Cardiac muscle cell (in vitro differentiated cells and primary cell): ENCODE data around the gene UPF2. TPM values are rescaled to one million over a fixed set of nuclear protein-coding genes. Genes with fewer than 3 reads are reported as not detected.
"Not testable (repeated sequence)": the region's sequence is repeated elsewhere in the genome, so short reads cannot be mapped to it uniquely, and the experiment has no call there.

Source experiments
- DNase-seq, 2 donors: peaks; one replicate each; pipeline versions ENCODE4 v3.0.0 to v3.0.0-alpha.2; 2010 to 2017; ENCODE audit warnings: low read depth in 1 of 2, low spot score in 1 of 2
- H3K27ac ChIP-seq: fragments of 200-600 bp; sonication (generic); 2 replicates; pipeline ENCODE4 v1.5.1; 2016
- H3K27me3 ChIP-seq: fragments of 200-600 bp; sonication (generic); 2 replicates; pipeline ENCODE4 v1.6.0; 2016; ENCODE audit warnings: control low read depth
- H3K36me3 ChIP-seq: fragments of 200-600 bp; sonication (generic); 2 replicates; pipeline ENCODE4 v1.5.1; 2016; ENCODE audit warnings: control low read depth
- H3K4me1 ChIP-seq: fragments of 200-600 bp; sonication (generic); 2 replicates; pipeline ENCODE4 v1.8.1; 2017; ENCODE audit warnings: low read depth, mild to moderate bottlenecking, mixed run types
- H3K4me3 ChIP-seq: fragments of 200-600 bp; sonication (generic); 2 replicates; pipeline ENCODE4 v1.5.1; 2016; ENCODE audit warnings: mild to moderate bottlenecking
- H3K9me3 ChIP-seq: fragments of 200-600 bp; sonication (generic); 2 replicates; pipeline ENCODE4 v1.5.1; 2017; ENCODE audit warnings: low read depth, mild to moderate bottlenecking, control low read depth
- polyA plus RNA-seq: library from polyadenylated mRNA; unstranded; fragments of >200 nt; fragmentation: Nextera tagmentation; extraction: Ambion mirVana; gene quantifications from 2 replicates; pipeline ENCODE4 v1.2.1, GENCODE V29; 2016
- total RNA-seq: library from RNA; depleted of rRNA; stranded (reverse); fragments of >200 nt; gene quantifications from 2 replicates; pipeline ENCODE4 v1.2.3, GENCODE V29; 2016
- TF ChIP-seq, protein P1 (sequence below): IDR thresholded peaks from 2 replicates; pipeline ENCODE4 v1.5.1; 2012; ENCODE audit warnings: low read depth, mild to moderate bottlenecking, low read length

The UPF2 gene
- total and polyA plus RNA-seq, 2 experiments from 2014 or later, result 12.8 to 13.2 TPM

DNA sequence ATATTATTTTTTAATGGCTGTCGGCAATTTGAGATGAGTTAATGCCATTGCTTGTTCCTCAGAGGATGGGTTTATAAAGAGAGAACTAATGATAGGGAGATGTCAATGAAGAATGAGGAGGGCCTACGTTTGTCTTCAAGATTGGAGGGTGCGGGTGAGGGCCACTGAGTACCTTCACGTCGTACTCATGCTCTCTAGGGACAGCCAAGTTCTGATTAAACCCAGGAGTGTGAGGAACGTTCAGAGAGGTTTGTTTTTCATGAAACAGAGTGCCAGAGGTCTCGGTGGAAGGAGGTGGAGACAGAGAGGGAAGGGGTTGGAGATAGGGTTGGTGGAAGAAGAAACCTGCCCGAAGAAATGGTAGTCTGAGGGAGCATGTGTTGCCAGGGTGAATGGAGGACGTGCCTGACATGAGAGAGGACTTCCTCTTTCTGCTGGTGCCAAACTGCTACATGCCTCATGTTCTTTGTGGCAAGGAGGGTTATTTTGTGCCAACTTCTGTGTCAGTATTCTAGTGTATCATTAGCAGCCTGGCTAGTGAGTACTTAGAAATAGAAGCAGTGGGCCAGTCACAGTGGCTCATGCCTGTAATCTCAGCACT, 35.1 kb upstream of the UPF2 start:
- H3K9me3 ChIP-seq, result no peaks in the 10 kb centered on the region
- no peak for DNase-seq
- H3K27ac ChIP-seq, result no peak overlapping the region
- H3K4me3 ChIP-seq, result no peak overlapping the region
- H3K36me3 ChIP-seq, result no peaks in the 10 kb centered on the region
- H3K27me3 ChIP-seq, result no peaks in the 10 kb centered on the region
- TF ChIP-seq, protein P1, sequence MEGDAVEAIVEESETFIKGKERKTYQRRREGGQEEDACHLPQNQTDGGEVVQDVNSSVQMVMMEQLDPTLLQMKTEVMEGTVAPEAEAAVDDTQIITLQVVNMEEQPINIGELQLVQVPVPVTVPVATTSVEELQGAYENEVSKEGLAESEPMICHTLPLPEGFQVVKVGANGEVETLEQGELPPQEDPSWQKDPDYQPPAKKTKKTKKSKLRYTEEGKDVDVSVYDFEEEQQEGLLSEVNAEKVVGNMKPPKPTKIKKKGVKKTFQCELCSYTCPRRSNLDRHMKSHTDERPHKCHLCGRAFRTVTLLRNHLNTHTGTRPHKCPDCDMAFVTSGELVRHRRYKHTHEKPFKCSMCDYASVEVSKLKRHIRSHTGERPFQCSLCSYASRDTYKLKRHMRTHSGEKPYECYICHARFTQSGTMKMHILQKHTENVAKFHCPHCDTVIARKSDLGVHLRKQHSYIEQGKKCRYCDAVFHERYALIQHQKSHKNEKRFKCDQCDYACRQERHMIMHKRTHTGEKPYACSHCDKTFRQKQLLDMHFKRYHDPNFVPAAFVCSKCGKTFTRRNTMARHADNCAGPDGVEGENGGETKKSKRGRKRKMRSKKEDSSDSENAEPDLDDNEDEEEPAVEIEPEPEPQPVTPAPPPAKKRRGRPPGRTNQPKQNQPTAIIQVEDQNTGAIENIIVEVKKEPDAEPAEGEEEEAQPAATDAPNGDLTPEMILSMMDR, result no peak
- H3K4me1 ChIP-seq, result no peaks in the 10 kb centered on the region

DNA sequence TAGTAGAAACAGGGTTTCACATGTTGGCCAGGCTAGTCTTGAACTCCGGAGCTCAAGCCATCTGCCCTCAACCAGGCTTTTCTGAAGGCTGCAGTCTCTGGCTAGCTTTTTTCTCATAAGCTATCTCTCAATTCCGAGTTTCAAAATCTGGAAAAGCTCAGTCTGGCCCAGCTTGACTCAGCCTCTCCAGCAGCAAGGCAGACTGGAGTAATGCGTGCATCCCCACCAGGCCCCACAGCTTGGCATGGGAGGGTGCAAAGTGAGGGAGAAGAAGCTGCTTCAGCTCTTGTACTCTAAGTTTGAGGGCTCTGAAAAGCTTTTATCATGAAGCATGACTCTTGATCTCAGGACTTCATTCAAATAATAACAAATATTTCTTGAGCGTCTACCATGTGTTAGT, 30.9 kb upstream of the UPF2 start:
- Histone ChIP-seq H3K27me3 (no peaks in the 10 kb centered on the region), H3K9me3 (no peaks in the 10 kb centered on the region), H3K36me3 (no peaks in the 10 kb centered on the region), H3K27ac (peak overlapping the region; percentile 62), H3K4me3 (no peak overlapping the region), H3K4me1 (no peaks in the 10 kb centered on the region)
- TF ChIP-seq, protein P1, result no peak
- no peak for DNase-seq

DNA sequence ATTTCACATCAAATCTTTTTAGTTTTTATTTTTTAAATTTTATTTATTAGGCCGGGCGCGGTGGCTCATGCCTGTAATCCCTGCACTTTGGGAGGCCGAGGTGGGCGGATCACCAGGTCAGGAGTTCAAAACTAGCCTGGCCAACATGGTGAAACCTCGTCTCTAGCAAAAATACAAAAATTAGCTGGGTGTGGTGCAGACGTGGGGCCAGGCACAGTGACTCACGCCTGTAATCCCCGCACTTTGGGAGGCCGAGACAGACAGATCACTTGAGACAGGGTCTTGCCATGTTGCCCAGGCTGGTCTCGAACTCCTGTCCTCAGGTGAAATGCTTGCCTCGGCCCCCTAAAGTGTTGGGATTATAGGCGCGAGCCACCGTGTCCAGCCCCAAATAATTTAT, 28.8 kb upstream of the UPF2 start:
- H3K36me3 ChIP-seq, H3K27me3 ChIP-seq, DNase-seq, H3K27ac ChIP-seq, H3K4me3 ChIP-seq, H3K9me3 ChIP-seq, H3K4me1 ChIP-seq: not testable (repeated sequence)

DNA sequence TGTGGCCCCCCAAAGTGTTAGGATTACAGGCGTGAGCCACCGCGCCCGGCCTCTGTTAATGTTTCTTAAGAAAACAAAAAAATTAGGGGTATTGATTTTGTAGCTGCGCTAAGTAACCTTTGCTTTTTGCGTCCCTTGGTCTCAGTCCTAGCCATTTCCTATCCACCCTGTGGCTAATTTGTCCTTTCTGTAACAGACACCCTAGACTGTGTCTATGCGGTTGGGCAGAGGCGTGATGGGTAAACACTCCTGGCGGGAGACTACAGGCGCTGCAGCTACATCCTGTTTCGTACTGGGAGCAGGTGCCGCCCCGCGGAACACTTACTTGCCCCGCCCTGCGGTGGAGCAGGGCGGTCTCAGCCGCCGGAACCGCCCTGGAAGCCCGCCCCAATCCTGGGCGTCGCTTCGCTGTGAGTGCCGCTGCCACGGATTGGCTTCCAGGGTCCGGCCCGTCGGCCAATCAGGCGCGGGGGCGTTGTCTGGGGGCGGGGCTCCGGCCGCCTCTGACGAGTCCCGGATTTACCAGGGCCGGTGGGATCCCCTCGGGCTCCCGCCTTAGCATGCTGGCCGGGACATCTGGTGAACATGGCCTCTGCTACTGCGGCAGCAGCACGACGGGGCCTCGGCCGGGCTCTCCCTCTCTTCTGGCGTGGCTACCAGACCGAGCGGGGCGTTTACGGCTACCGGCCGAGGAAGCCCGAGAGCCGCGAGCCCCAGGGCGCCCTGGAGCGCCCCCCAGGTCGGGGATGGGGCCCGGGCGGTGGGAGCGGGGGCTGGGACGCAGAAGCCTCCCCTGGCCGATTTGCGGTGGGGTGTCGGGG, 26.1 kb upstream of the UPF2 start, which contains the start of gene DHTKD1:
Gene DHTKD1, plus strand, starts transcription at position 506 of the 821 bp plus-strand sequence. Its CDS starts 80 bp downstream, at position 586.
- DNase-seq, result peak; percentile 99
- Histone ChIP-seq H3K4me3 (peak within 1 kb of the TSS; percentile 94), H3K4me1 (no peaks in the 10 kb centered on the region), H3K36me3 (no peaks in the 10 kb centered on the region), H3K27me3 (no peaks in the 10 kb centered on the region), H3K27ac (peak within 1 kb of the TSS; percentile 91), H3K9me3 (no peaks in the 10 kb centered on the region)
- TF ChIP-seq, protein P1, result peak; percentile 36

DNA sequence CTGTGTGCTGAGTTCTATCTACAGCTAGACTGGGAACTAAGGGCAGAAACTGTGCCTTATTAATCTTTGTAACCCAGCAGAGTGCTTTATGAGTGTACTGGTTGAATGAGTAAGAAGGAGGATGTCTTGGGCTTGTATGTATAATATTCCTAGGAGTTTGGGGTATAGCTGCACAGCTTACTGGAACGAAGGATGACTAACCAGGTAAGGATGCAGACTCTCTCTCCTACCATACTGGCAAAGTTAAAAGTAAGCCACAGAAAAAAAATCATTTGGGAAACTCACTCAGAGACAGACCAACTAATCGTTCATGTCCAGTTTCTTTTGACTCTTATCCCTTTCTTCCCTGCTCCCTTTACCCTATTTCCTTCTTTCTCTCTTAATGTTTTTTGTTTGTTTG, 24.7 kb upstream of the UPF2 start:
- no peaks in the 10 kb centered on the region for H3K27me3 ChIP-seq
- H3K36me3 ChIP-seq, result no peaks in the 10 kb centered on the region
- DNase-seq, result peak in 1 of 2 donors; percentile 20
- H3K4me1 ChIP-seq, result peaks cover 3% of the 10 kb centered on the region
- no peak overlapping the region for H3K27ac ChIP-seq
- TF ChIP-seq, protein P1, result no peak
- no peak overlapping the region for H3K4me3 ChIP-seq
- H3K9me3 ChIP-seq, result no peaks in the 10 kb centered on the region

DNA sequence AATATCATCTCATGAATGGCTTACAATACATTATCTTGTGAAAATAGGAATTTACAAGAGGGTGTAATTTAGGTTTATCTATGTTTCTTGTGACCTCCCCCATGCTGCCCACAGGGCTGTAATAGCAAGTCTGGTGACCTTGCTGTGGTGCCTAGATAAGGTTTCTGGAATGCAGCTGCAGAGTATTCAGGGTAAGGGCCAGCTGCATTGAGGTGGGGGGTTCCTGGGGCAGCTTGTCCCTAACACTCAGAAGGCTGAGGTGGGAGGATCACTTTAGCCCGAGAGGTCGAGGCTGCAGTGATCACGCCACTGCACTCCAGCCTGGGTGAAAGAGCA, 20.8 kb upstream of the UPF2 start:
- Histone ChIP-seq H3K4me1 (peaks cover 3% of the 10 kb centered on the region), H3K36me3 (no peaks in the 10 kb centered on the region), H3K4me3 (no peak overlapping the region), H3K27ac (no peak overlapping the region), H3K27me3 (no peaks in the 10 kb centered on the region), H3K9me3 (no peaks in the 10 kb centered on the region)
- DNase-seq, result peak in 1 of 2 donors; percentile 5
- TF ChIP-seq, protein P1, result no peak
